GM23338 (cell line): Measurements from ENCODE around the gene SMIM13. TPM values are rescaled to one million over a fixed set of nuclear protein-coding genes. Genes with fewer than 3 reads are reported as not detected.

Source experiments
- ATAC-seq: fragments of 200-7000 bp; cut with Tn5 transposase; 3 replicates; pipeline ENCODE4 v1.9.1; 2020
- DNase-seq: peaks from one replicate; pipeline ENCODE4 v3.0.0-alpha.2; 2015; ENCODE audit warnings: low spot score
- H2AFZ ChIP-seq: fragments of 200-600 bp; sonication (generic); 2 replicates; pipeline ENCODE4 v1.8.0; 2016; ENCODE audit warnings: antibody characterized with exemption, mild to moderate bottlenecking, moderate library complexity
- H3F3A ChIP-seq: fragments of 200-600 bp; sonication (generic); replicated peaks from 2 replicates; pipeline ENCODE4 v1.8.0; 2017; ENCODE audit warnings: antibody characterized with exemption, mixed run types, low read depth
- H3K27ac ChIP-seq: fragments of 200-600 bp; sonication (generic); 2 replicates; pipeline ENCODE4 v1.6.1; 2016; ENCODE audit warnings: low read depth
- H3K27me3 ChIP-seq: fragments of 200-600 bp; sonication (generic); 2 replicates; pipeline ENCODE4 v1.8.0; 2016; ENCODE audit warnings: mild to moderate bottlenecking, mixed run types, moderate library complexity; ENCODE audit not compliant: insufficient read depth
- H3K36me3 ChIP-seq: fragments of 200-600 bp; sonication (generic); 2 replicates; pipeline ENCODE4 v1.8.0; 2016; ENCODE audit warnings: mild to moderate bottlenecking; ENCODE audit not compliant: insufficient read depth
- H3K4me1 ChIP-seq: fragments of 200-600 bp; sonication (generic); 2 replicates; pipeline ENCODE4 v1.8.0; 2016; ENCODE audit warnings: mild to moderate bottlenecking, moderate library complexity; ENCODE audit not compliant: insufficient read depth
- H3K4me2 ChIP-seq: fragments of 200-600 bp; sonication (generic); 2 replicates; pipeline ENCODE4 v1.7.1; 2017; ENCODE audit warnings: mixed run types
- H3K4me3 ChIP-seq: fragments of 200-600 bp; sonication (generic); 2 replicates; pipeline ENCODE4 v1.6.1; 2016; ENCODE audit warnings: mixed run types
- H3K79me2 ChIP-seq: fragments of 200-600 bp; sonication (generic); replicated peaks from 2 replicates; pipeline ENCODE4 v1.8.0; 2017; ENCODE audit warnings: mild to moderate bottlenecking; ENCODE audit not compliant: insufficient read depth
- H3K9me2 ChIP-seq: fragments of 200-600 bp; sonication (generic); 2 replicates; pipeline ENCODE4 v1.8.0; 2017; ENCODE audit not compliant: insufficient read depth
- H4K20me1 ChIP-seq: fragments of 200-600 bp; sonication (generic); replicated peaks from 2 replicates; pipeline ENCODE4 v1.8.0; 2017; ENCODE audit warnings: mild to moderate bottlenecking; ENCODE audit not compliant: insufficient read depth
- H3K27ac Mint-ChIP-seq: 2 replicates; pipeline ENCODE4 v1.8.0; 2020; ENCODE audit warnings: inconsistent platforms, mild to moderate bottlenecking, moderate library complexity, mixed read lengths
- H3K27me3 Mint-ChIP-seq: 3 replicates; pipeline ENCODE4 v1.8.0; 2022; ENCODE audit warnings: low read depth, mild to moderate bottlenecking, moderate library complexity, mixed read lengths, inconsistent platforms; ENCODE audit not compliant: insufficient read depth, poor library complexity
- H3K36me3 Mint-ChIP-seq: 3 replicates; pipeline ENCODE4 v1.8.0; 2021; ENCODE audit warnings: low read depth, mild to moderate bottlenecking, inconsistent platforms, moderate library complexity, mixed read lengths
- H3K4me1 Mint-ChIP-seq: 3 replicates; pipeline ENCODE4 v1.8.0; 2020; ENCODE audit warnings: mild to moderate bottlenecking, inconsistent platforms, mixed read lengths
- H3K4me3 Mint-ChIP-seq: 3 replicates; pipeline ENCODE4 v1.8.0; 2021; ENCODE audit warnings: moderate library complexity, mild to moderate bottlenecking, inconsistent platforms, mixed read lengths
- H3K9me3 Mint-ChIP-seq: 3 replicates; pipeline ENCODE4 v1.8.0; 2020; ENCODE audit warnings: moderate library complexity, mild to moderate bottlenecking, inconsistent platforms, mixed read lengths
- CREB1 ChIP-seq: fragments of 250-450 bp; sonication (Bioruptor Pico); IDR thresholded peaks from 2 replicates; pipeline ENCODE4 v1.5.0; 2020; ENCODE audit warnings: low read depth, mild to moderate bottlenecking, moderate library complexity
- EZH2phosphoT487 ChIP-seq: fragments of 200-600 bp; sonication (generic); IDR thresholded peaks from one replicate; pipeline ENCODE4 v1.8.1; 2018; ENCODE audit warnings: antibody characterized with exemption; ENCODE audit not compliant: unreplicated experiment
- JUNB ChIP-seq: IDR thresholded peaks from one replicate; pipeline ENCODE4 v1.6.1; 2016; ENCODE audit warnings: antibody characterized with exemption; ENCODE audit not compliant: unreplicated experiment
- NANOG ChIP-seq: IDR thresholded peaks from 2 replicates; pipeline ENCODE4 v1.6.1; 2016; ENCODE audit warnings: antibody characterized with exemption, borderline replicate concordance
- POLR2AphosphoS5 ChIP-seq: IDR thresholded peaks from 2 replicates; pipeline ENCODE4 v1.6.1; 2016; ENCODE audit warnings: antibody characterized with exemption, low read depth
- STAT1 ChIP-seq: IDR thresholded peaks from one replicate; pipeline ENCODE4 v1.6.1; 2016; ENCODE audit warnings: antibody characterized with exemption; ENCODE audit not compliant: unreplicated experiment
- ZNF114 ChIP-seq: fragments of 250-450 bp; sonication (Bioruptor Pico); IDR thresholded peaks from 2 replicates; pipeline ENCODE4 v1.5.0; 2020; ENCODE audit warnings: mild to moderate bottlenecking, moderate library complexity
- ZNF331 ChIP-seq: fragments of 250-450 bp; sonication (Bioruptor Pico); IDR thresholded peaks from 2 replicates; pipeline ENCODE4 v1.5.0; 2020; ENCODE audit warnings: low read depth, mild to moderate bottlenecking, moderate library complexity
- polyA plus RNA-seq: library from polyadenylated mRNA; unstranded; fragments of >200 nt; fragmentation: Nextera tagmentation; extraction: Ambion mirVana; gene quantifications from 2 replicates; pipeline ENCODE4 v1.2.1, GENCODE V29; 2016
- total RNA-seq: library from RNA; depleted of rRNA; stranded (reverse); fragments of >200 nt; shearing (Covaris generic); gene quantifications from 2 replicates; pipeline ENCODE4 v1.2.3, GENCODE V29; 2014
- TF ChIP-seq, protein P1 (sequence below): IDR thresholded peaks from one replicate; pipeline ENCODE4 v1.6.1; 2018; ENCODE audit warnings: antibody characterized with exemption; ENCODE audit not compliant: unreplicated experiment
- TF ChIP-seq, protein P2 (sequence below): IDR thresholded peaks from 2 replicates; pipeline ENCODE4 v1.6.1; 2016; ENCODE audit warnings: antibody characterized with exemption
- TF ChIP-seq, protein P3 (sequence below): fragments of 250-450 bp; sonication (Bioruptor Pico); IDR thresholded peaks from 2 replicates; pipeline ENCODE4 v1.5.0; 2020; ENCODE audit warnings: mild to moderate bottlenecking, moderate library complexity

The SMIM13 gene
- total and polyA plus RNA-seq, 2 experiments from 2014 or later, result 7.2 to 12.7 TPM

DNA sequence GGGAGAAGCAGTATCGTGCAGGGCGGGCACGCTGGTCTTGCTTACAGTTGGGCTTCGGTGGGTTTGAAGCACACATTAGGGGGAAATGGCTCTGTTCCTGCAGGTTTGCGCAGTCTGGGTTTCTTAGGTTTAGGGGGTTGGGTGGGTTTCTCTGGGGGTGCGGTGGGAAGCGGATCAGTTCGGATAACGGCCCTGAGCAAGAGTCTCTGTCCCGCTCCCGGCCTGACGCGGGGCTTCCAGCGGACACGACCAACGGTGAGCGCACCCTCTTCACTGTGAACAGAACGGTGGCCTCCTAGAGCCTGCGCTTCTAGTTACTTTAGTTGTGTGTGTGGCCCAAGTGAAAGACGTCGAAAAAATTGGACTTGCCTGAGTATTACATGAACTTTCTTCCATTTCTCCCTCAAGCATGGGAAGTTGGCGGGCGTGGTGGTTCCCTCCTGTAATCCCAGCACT lies 48.9 kb upstream of the SMIM13 start (continued):
- TF ChIP-seq, protein P1, sequence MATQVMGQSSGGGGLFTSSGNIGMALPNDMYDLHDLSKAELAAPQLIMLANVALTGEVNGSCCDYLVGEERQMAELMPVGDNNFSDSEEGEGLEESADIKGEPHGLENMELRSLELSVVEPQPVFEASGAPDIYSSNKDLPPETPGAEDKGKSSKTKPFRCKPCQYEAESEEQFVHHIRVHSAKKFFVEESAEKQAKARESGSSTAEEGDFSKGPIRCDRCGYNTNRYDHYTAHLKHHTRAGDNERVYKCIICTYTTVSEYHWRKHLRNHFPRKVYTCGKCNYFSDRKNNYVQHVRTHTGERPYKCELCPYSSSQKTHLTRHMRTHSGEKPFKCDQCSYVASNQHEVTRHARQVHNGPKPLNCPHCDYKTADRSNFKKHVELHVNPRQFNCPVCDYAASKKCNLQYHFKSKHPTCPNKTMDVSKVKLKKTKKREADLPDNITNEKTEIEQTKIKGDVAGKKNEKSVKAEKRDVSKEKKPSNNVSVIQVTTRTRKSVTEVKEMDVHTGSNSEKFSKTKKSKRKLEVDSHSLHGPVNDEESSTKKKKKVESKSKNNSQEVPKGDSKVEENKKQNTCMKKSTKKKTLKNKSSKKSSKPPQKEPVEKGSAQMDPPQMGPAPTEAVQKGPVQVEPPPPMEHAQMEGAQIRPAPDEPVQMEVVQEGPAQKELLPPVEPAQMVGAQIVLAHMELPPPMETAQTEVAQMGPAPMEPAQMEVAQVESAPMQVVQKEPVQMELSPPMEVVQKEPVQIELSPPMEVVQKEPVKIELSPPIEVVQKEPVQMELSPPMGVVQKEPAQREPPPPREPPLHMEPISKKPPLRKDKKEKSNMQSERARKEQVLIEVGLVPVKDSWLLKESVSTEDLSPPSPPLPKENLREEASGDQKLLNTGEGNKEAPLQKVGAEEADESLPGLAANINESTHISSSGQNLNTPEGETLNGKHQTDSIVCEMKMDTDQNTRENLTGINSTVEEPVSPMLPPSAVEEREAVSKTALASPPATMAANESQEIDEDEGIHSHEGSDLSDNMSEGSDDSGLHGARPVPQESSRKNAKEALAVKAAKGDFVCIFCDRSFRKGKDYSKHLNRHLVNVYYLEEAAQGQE, result no peak
- no peak for TF ChIP-seq NANOG
- TF ChIP-seq, protein P2, sequence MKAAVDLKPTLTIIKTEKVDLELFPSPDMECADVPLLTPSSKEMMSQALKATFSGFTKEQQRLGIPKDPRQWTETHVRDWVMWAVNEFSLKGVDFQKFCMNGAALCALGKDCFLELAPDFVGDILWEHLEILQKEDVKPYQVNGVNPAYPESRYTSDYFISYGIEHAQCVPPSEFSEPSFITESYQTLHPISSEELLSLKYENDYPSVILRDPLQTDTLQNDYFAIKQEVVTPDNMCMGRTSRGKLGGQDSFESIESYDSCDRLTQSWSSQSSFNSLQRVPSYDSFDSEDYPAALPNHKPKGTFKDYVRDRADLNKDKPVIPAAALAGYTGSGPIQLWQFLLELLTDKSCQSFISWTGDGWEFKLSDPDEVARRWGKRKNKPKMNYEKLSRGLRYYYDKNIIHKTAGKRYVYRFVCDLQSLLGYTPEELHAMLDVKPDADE, result no peak
- no peak for TF ChIP-seq JUNB
- TF ChIP-seq STAT1, result no peak
- TF ChIP-seq POLR2AphosphoS5, result no peak
- TF ChIP-seq CREB1 (CRISPR knock-in tag), result no peak

DNA sequence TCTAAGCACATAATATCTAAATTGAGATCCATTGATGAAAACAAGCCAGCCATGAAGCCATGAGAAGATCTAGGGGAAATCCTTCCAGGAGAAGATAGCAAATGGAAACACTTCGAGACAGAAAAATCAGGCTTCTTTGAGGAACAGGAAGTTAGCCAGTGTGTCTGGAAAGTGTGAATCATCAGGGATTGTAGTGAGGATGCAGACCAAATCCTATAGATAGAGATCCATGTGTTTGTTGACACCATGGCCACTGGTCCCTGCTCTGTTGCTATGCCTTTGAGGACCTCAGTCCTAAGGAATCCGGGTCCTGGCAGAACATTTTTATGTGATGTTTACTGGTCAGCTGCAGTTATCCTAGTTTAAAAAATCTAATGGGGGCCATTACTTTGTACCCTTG lies 42.9 kb upstream of the SMIM13 start:
- no peak overlapping the region for H3K27ac Mint-ChIP-seq
- no peaks in the 10 kb centered on the region for H3F3A ChIP-seq
- H3K4me3 Mint-ChIP-seq, result no peak overlapping the region
- H3K4me2 ChIP-seq, result no peak overlapping the region
- H3K27me3 ChIP-seq, result peaks cover 4% of the 10 kb centered on the region
- no peaks in the 10 kb centered on the region for H3K4me1 ChIP-seq
- H3K4me3 ChIP-seq, result no peak overlapping the region
- H3K36me3 Mint-ChIP-seq, result no peaks in the 10 kb centered on the region
- no peaks in the 10 kb centered on the region for H4K20me1 ChIP-seq
- no peak overlapping the region for H3K27ac ChIP-seq
- H3K79me2 ChIP-seq, result no peaks in the 10 kb centered on the region
- no peaks in the 10 kb centered on the region for H3K4me1 Mint-ChIP-seq
- DNase-seq, result no peak
- no peaks in the 10 kb centered on the region for H3K9me3 Mint-ChIP-seq
- H2AFZ ChIP-seq, result peak overlapping the region; percentile 38; the same call in 1 of the 2 replicates
- no peak for ATAC-seq
- H3K9me2 ChIP-seq, result peaks cover 4% of the 10 kb centered on the region; the same call in 1 of the 2 replicates
- no peaks in the 10 kb centered on the region for H3K36me3 ChIP-seq
- H3K27me3 Mint-ChIP-seq, result no peaks in the 10 kb centered on the region
- TF ChIP-seq POLR2AphosphoS5, result no peak
- TF ChIP-seq ZNF114, result no peak

DNA sequence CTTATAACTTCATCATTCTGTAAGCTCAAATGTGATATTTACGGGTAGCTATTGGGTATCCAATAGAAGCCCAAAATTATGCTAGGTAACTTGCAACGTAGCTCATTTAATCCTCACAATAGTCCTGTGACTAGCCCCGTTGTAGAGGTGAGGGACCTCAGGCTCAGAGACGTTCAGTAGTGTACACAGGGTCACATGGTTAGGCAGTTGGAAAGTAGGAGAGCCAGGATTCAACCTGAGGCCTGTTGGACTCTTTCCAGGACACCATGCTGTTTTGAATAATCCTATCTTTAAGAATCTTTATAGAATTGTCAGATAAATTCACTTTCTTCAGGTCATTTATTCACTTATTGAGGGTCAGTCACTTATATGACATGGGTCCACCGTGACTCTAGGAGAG lies 40.3 kb upstream of the SMIM13 start:
- Mint-ChIP-seq H3K4me3 (no peak overlapping the region), H3K4me1 (no peaks in the 10 kb centered on the region), H3K36me3 (no peaks in the 10 kb centered on the region), H3K27me3 (no peaks in the 10 kb centered on the region), H3K9me3 (no peaks in the 10 kb centered on the region), H3K27ac (no peak overlapping the region)
- H3K9me2 ChIP-seq, result peaks cover 4% of the 10 kb centered on the region; the same call in 1 of the 2 replicates
- no peaks in the 10 kb centered on the region for H4K20me1 ChIP-seq
- H2AFZ ChIP-seq, result no peak overlapping the region
- no peak overlapping the region for H3K4me2 ChIP-seq
- ATAC-seq (no peak), DNase-seq (no peak)
- no peaks in the 10 kb centered on the region for H3F3A ChIP-seq
- H3K4me1 ChIP-seq, result no peaks in the 10 kb centered on the region
- H3K27me3 ChIP-seq, result no peaks in the 10 kb centered on the region
- H3K79me2 ChIP-seq, result no peaks in the 10 kb centered on the region
- no peak overlapping the region for H3K27ac ChIP-seq
- no peak overlapping the region for H3K4me3 ChIP-seq
- H3K36me3 ChIP-seq, result no peaks in the 10 kb centered on the region
- TF ChIP-seq ZNF331 (CRISPR knock-in tag) (no peak), NANOG (no peak), EZH2phosphoT487 (no peak), ZNF114 (no peak), POLR2AphosphoS5 (no peak)
- TF ChIP-seq, protein P3, sequence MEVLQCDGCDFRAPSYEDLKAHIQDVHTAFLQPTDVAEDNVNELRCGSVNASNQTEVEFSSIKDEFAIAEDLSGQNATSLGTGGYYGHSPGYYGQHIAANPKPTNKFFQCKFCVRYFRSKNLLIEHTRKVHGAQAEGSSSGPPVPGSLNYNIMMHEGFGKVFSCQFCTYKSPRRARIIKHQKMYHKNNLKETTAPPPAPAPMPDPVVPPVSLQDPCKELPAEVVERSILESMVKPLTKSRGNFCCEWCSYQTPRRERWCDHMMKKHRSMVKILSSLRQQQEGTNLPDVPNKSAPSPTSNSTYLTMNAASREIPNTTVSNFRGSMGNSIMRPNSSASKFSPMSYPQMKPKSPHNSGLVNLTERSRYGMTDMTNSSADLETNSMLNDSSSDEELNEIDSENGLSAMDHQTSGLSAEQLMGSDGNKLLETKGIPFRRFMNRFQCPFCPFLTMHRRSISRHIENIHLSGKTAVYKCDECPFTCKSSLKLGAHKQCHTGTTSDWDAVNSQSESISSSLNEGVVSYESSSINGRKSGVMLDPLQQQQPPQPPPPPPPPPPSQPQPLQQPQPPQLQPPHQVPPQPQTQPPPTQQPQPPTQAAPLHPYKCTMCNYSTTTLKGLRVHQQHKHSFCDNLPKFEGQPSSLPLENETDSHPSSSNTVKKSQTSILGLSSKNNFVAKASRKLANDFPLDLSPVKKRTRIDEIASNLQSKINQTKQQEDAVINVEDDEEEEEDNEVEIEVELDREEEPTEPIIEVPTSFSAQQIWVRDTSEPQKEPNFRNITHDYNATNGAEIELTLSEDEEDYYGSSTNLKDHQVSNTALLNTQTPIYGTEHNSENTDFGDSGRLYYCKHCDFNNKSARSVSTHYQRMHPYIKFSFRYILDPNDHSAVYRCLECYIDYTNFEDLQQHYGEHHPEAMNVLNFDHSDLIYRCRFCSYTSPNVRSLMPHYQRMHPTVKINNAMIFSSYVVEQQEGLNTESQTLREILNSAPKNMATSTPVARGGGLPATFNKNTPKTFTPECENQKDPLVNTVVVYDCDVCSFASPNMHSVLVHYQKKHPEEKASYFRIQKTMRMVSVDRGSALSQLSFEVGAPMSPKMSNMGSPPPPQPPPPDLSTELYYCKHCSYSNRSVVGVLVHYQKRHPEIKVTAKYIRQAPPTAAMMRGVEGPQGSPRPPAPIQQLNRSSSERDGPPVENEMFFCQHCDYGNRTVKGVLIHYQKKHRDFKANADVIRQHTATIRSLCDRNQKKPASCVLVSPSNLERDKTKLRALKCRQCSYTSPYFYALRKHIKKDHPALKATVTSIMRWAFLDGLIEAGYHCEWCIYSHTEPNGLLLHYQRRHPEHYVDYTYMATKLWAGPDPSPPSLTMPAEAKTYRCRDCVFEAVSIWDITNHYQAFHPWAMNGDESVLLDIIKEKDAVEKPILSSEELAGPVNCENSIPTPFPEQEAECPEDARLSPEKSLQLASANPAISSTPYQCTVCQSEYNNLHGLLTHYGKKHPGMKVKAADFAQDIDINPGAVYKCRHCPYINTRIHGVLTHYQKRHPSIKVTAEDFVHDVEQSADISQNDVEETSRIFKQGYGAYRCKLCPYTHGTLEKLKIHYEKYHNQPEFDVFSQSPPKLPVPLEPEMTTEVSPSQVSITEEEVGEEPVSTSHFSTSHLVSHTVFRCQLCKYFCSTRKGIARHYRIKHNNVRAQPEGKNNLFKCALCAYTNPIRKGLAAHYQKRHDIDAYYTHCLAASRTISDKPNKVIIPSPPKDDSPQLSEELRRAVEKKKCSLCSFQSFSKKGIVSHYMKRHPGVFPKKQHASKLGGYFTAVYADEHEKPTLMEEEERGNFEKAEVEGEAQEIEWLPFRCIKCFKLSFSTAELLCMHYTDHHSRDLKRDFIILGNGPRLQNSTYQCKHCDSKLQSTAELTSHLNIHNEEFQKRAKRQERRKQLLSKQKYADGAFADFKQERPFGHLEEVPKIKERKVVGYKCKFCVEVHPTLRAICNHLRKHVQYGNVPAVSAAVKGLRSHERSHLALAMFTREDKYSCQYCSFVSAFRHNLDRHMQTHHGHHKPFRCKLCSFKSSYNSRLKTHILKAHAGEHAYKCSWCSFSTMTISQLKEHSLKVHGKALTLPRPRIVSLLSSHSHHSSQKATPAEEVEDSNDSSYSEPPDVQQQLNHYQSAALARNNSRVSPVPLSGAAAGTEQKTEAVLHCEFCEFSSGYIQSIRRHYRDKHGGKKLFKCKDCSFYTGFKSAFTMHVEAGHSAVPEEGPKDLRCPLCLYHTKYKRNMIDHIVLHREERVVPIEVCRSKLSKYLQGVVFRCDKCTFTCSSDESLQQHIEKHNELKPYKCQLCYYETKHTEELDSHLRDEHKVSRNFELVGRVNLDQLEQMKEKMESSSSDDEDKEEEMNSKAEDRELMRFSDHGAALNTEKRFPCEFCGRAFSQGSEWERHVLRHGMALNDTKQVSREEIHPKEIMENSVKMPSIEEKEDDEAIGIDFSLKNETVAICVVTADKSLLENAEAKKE (CRISPR knock-in tag), result no peak
